Measurements from ENCODE around the gene ADARB1.

The ADARB1 gene

GRCh38 chr21:45037986-45038385 lies 36.4 kb upstream of the ADARB1 start:
- DNase-seq (ENCODE audit: low read depth, low spot score), result no peak

- DNase-seq (ENCODE audit: low read depth, low spot score), result no peak
Observed at GRCh38 chr21:45039317-45040156, 34.8 kb upstream of the ADARB1 start.

- no peak for DNase-seq (ENCODE audit: low read depth, low spot score)
Observed at GRCh38 chr21:45040157-45040711, 34.1 kb upstream of the ADARB1 start.

- no peak for DNase-seq (ENCODE audit: low read depth, low spot score)
Observed at GRCh38 chr21:45040739-45041138, 33.6 kb upstream of the ADARB1 start.

- peak; percentile 86 for DNase-seq (ENCODE audit: low read depth, low spot score)
Observed at GRCh38 chr21:45041351-45041805, 33.0 kb upstream of the ADARB1 start.

- DNase-seq (ENCODE audit: low read depth, low spot score), result no peak
Observed at GRCh38 chr21:45041984-45042663, 32.3 kb upstream of the ADARB1 start.

GRCh38 chr21:45042664-45043161 lies 31.7 kb upstream of the ADARB1 start:
- no peak for DNase-seq (ENCODE audit: low read depth, low spot score)

- DNase-seq (ENCODE audit: low read depth, low spot score), result no peak
Observed at GRCh38 chr21:45043541-45044020, 30.8 kb upstream of the ADARB1 start.

GRCh38 chr21:45045481-45045880 lies 28.9 kb upstream of the ADARB1 start:
- DNase-seq (ENCODE audit: low read depth, low spot score), result no peak

GRCh38 chr21:45047257-45047656 lies 27.1 kb upstream of the ADARB1 start:
- no peak for DNase-seq (ENCODE audit: low read depth, low spot score)

GRCh38 chr21:45048026-45048698 lies 26.2 kb upstream of the ADARB1 start:
- DNase-seq (ENCODE audit: low read depth, low spot score), result no peak

GRCh38 chr21:45048968-45049367 lies 25.4 kb upstream of the ADARB1 start:
- DNase-seq (ENCODE audit: low read depth, low spot score), result peak; percentile 67

- no peak for DNase-seq (ENCODE audit: low read depth, low spot score)
Observed at GRCh38 chr21:45049714-45050344, 24.6 kb upstream of the ADARB1 start.

- DNase-seq (ENCODE audit: low read depth, low spot score), result peak; percentile 97
Observed at GRCh38 chr21:45050345-45050796, 24.0 kb upstream of the ADARB1 start.

GRCh38 chr21:45050797-45051489 lies 23.4 kb upstream of the ADARB1 start:
- peak; percentile 99 for DNase-seq (ENCODE audit: low read depth, low spot score)

- no peak for DNase-seq (ENCODE audit: low read depth, low spot score)
Observed at GRCh38 chr21:45051580-45052434, 22.6 kb upstream of the ADARB1 start.

- no peak for DNase-seq (ENCODE audit: low read depth, low spot score)
Observed at GRCh38 chr21:45052960-45053359, 21.4 kb upstream of the ADARB1 start.

- DNase-seq (ENCODE audit: low read depth, low spot score), result no peak
Observed at GRCh38 chr21:45053561-45054226, 20.7 kb upstream of the ADARB1 start.

Data from brain pericyte (primary cell).